22Rv1 (cell line): ENCODE measurements around the gene PAPSS2.

ENCODE experiments used
- ZFX ChIP-seq: fragments of 450-650 bp; IDR thresholded peaks from 2 replicates; pipeline ENCODE4 v1.6.1; 2017; ENCODE audit warnings: antibody characterized with exemption, borderline replicate concordance
- TF ChIP-seq, protein P1 (sequence below): fragments of 450-650 bp; IDR thresholded peaks from 2 replicates; pipeline ENCODE4 v1.5.1; 2017; ENCODE audit warnings: mild to moderate bottlenecking

DNA sequence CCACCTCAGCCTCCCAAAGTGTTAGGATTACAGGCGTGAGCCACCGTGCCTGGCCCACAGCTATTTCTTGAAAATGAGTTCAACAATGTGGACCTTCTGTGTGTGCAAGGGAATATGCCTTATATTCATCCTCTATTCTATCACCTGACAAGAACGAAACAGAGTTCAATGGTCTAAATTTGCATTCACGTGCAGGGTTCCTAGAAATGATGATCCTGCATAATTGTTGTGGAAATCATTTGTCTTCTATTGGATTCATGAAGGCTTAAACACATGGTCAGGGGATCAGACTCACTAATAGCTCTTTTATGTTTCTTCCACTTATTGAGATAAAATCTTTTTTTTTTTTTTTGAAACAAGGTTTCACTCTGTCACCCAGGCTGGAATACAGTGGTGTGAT is 23.7 kb downstream of the PAPSS2 start:
- TF ChIP-seq, protein P1, sequence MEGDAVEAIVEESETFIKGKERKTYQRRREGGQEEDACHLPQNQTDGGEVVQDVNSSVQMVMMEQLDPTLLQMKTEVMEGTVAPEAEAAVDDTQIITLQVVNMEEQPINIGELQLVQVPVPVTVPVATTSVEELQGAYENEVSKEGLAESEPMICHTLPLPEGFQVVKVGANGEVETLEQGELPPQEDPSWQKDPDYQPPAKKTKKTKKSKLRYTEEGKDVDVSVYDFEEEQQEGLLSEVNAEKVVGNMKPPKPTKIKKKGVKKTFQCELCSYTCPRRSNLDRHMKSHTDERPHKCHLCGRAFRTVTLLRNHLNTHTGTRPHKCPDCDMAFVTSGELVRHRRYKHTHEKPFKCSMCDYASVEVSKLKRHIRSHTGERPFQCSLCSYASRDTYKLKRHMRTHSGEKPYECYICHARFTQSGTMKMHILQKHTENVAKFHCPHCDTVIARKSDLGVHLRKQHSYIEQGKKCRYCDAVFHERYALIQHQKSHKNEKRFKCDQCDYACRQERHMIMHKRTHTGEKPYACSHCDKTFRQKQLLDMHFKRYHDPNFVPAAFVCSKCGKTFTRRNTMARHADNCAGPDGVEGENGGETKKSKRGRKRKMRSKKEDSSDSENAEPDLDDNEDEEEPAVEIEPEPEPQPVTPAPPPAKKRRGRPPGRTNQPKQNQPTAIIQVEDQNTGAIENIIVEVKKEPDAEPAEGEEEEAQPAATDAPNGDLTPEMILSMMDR: no peak
- no peak for TF ChIP-seq ZFX
